Stimulated activated CD4-positive, alpha-beta T cell treated with anti-CD3 and anti-CD28 coated beads, Interleukin-1b, Interleukin-23, amount 100 ng/mL, for 1 hour (primary cell): ENCODE measurements around the gene GXYLT1.
"Not testable (repeated sequence)": the region's sequence is repeated elsewhere in the genome, so short reads cannot be mapped to it uniquely, and the experiment has no call there.

Source experiments
- DNase-seq, 2 donors: peaks; one replicate each; pipeline ENCODE4 v3.0.0-alpha.2; 2020; ENCODE audit warnings: low read depth in 2 of 2

The GXYLT1 gene

GRCh38 chr12:42145197-42145549 lies 499 bp upstream of the GXYLT1 start:
- no peak for DNase-seq

GRCh38 chr12:42144158-42144407 lies 591 bp downstream of the GXYLT1 start:
- DNase-seq, result no peak

DNA sequence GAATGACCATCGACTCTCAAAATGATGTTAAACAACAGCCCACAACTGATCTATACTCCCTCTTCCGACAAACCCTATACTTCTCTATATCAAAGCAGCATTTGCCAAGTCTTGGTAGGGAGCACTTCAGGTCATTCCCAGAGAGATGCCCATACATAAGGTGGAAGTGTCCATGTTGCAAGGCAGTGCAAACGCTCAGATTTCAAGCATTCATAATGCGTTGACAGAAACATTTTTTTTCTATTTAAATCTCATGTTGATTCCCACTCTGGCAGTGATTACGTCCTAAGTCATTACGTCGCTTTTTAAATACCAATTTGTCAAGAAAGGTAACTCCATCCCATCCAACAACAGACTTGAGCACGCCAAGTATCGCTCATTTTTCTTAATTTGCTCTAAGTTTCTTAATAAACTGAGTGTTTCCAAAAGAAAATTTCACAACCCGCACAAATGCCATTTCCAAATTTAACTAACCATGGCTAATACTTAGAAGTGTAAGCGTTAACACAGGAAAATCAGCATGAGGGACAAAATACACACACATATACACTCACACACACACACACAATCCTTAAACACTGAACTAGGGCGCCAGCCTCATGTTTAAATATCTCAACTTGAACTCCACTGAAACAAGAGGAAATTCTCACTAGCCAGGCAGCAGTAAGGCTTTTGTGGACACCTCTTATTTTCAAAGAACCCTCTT lies 1.1 kb downstream of the GXYLT1 start:
- DNase-seq, result no peak

- no peak for DNase-seq
Measured at GRCh38 chr12:42141981-42142606, 2.6 kb downstream of the GXYLT1 start.

DNA sequence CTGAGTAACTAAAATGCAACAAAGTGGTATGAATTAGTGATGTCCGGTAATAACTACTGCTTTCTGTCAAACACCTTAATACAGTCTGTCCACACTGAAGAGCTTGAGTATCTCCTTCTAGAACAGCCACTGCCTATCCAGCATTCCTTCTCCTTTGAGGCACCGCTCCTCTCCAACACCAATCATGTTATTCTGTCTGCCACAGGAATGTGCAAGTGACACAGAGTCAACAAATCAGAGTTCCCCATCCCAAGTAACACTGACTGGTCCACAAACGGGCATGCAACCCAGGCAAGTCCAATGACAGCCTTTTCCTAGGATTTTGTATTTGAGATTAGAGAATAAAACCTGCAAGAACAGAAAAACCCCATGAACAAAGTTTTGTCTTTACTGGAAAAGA lies 3.8 kb downstream of the GXYLT1 start:
- no peak for DNase-seq

GRCh38 chr12:42135259-42135814 lies 9.3 kb downstream of the GXYLT1 start:
- no peak for DNase-seq

DNA sequence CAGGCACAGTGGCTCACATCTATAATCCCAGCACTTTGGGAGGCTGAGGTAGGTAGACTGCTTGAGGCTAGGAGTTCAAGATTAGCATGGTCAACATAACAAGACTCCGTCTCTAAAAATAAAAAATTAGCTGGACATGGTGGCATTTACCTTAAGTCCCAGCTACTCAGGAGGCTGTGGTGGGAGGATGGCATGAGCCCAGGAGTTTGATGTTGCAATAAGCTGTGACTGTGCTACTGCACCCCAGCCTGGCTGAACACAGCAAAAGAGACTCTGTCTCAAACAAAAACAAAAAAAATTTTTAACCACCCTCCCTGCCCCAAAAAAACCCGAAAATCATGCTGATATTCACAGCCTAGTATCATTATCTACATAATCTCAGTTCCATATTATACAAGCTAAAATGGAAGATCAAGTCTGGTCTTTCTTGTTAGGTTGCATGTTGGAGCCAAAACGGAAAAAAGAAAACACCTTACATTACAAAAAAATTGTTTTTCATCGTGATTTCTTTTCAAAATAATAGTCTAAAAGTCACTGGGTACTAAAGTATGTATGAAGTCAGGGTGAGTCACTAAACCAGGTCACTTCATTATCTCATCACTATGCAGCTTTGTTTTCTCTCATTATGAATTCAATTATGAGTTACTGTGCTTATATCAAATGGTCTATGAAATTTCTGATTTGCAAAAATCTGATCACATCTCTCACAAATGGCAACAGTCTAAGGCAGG lies 13.8 kb downstream of the GXYLT1 start:
- no peak for DNase-seq

DNA sequence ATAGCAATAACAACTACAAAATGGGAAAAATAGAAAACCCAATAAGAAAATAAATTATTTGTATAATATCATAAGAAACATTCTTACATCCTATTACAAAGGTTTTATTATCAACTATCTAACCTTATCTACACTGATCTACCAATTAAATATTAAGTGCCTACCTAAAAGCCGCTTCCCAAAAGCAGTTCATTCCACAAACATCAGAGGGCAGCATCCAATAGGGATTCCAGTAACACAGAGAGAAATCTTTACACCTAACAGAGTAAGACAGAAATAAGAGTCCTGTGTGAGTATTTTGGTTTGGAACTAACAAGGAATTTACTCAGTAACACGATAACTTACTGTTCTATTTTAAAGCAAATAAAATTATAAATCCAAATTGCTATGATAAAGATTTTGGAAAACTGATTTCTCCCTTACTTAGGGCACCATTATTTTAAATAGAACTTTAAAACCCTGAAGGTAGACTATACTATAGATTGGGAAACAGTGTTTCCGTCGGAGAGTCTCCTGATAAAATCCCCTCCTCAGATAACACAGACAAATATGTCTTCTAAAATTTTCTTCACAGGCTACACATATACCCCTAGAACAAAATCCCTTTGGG lies 15.0 kb downstream of the GXYLT1 start:
- DNase-seq, result no peak

DNA sequence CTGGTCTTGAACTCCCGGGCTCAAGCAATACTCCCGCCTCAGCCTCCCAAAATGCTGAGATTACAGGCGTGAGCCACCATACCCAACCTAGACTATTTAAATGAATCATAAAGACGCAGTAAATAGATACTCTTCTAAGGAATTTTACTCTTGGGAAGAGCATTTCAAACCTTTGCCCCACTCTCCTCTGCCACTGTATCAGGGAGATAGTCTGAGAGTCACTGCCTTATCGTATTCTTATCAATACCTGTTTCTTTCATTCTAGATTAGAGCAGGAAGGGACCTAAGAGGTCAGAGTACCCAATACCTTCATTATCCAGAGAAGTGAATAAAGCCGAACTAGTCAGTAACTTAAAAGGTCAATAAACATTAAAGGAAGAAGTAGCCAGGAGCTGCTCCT lies 15.8 kb downstream of the GXYLT1 start:
- no peak for DNase-seq

DNA sequence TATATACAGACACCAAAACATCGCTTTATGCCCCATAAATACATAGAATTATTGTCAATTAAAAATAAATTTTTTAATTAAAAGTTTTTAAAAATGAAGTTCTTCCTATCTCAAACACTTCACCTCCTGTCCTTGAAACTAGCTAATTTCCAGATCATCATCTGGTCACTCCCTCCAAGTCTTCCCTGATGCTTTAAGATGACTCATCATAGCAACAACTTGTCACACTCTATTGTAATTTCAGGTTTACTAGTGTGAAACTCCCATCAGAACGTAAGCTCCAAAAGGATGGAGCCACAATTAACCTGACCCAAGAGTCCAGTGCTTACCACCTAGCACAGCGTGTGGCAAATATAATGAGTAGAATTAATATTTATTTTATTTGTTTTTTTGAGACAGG lies 16.3 kb downstream of the GXYLT1 start:
- no peak for DNase-seq

DNA sequence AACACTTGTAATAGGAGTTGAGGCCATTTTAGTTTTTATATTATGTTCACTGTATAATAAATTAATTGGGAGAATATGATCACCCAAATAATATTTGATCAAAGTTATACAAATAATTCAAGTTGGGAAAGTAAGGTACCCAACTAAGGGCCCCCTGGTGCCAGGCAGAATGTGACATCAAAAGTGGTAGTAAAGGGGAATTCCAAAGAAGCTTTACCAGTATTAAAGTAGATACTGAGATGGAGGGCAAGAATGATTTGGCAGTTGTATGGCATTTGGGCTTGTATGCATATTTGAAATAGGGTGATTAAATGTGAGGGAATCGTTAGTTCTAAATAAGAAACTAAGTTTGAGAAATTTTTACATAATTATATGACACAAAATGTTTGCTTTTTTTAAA lies 17.7 kb downstream of the GXYLT1 start:
- no peak for DNase-seq

- no peak for DNase-seq
Measured at GRCh38 chr12:42125388-42125767, 19.3 kb downstream of the GXYLT1 start.

- DNase-seq, result no peak
Measured at GRCh38 chr12:42124764-42125387, 19.8 kb downstream of the GXYLT1 start.

DNA sequence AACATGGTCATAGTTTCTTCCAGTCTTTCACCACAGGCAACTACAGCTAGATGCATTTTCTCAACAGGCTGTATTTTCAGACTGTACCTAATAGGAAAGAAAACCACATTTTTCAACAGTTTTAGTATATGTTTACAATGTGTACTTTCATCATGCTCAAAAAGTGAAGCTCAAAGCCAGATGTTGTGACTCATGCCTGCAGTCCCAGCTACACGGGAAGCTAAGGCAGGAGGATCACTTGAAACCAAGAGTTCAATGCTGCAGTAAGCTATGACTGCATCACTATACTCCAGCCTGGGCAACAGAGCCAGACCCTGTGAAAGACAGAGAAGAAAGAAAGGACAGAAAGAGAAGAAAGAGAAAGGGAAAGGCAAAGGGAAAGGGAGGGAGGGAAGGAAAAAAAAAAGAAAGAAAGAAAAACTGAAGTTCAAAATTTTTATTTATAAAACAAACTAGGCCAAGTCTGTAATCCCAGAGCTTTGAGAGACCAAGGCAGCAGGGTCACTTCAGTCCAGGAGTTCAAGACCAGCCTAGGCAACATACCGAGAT lies 25.5 kb downstream of the GXYLT1 start:
- no peak for DNase-seq

GRCh38 chr12:42118136-42118879 lies 26.4 kb downstream of the GXYLT1 start:
- DNase-seq, result no peak

- DNase-seq, result no peak
Measured at GRCh38 chr12:42109031-42109430, 35.6 kb downstream of the GXYLT1 start.

GRCh38 chr12:42106791-42107190 lies 37.9 kb downstream of the GXYLT1 start:
- DNase-seq, result not testable (repeated sequence)

DNA sequence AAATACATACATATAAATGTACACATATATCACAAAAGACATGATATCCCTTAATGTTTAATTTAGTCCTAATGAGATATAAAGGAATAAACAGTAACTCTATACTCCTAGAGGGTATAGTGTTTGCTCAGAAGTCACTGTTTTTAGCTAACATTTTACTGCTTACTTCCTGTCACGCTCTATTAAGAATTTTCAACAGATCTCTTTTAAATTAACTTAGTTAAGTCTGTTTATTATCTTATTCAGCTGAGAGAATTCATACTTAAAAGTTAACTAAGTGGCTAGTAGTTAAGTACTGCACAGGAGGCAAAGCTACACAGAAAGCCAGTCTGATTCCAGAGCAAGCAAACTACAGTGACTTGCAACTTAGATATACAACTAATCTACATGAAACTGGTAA lies 39.9 kb downstream of the GXYLT1 start:
- DNase-seq, result no peak

- no peak for DNase-seq
Measured at GRCh38 chr12:42104087-42104486, 40.6 kb downstream of the GXYLT1 start.

DNA sequence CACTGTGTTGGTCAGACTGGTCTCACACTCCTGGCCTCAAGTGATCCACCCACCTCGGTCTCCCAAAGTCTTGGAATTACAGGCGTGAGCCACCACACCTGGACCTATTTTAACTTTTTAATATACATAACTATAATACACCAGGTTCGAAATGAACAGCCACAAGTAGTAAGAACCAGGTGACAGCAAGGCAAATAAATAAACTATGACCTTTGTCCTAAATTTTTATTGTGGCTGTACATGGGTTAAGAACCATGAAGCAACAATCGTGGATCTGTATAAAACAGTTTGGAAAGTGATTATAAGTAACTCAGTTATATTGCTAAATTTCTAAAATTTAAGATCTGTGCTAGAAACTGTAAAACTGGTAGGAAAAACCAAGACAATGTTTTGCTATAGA lies 41.5 kb downstream of the GXYLT1 start:
- DNase-seq, result no peak

- DNase-seq, result no peak
Measured at GRCh38 chr12:42102720-42103119, 42.0 kb downstream of the GXYLT1 start.
